Psoas muscle (tissue), 8 donors: ENCODE results near the gene ARHGAP22. TPM values are rescaled to one million over a fixed set of nuclear protein-coding genes. Genes with fewer than 3 reads are reported as not detected.

ENCODE experiments used
- ATAC-seq, 4 donors: fragments of 200-7000 bp; cut with Tn5 transposase; one replicate each; pipeline ENCODE4 v1.9.1; 2020; ENCODE audit warnings: moderate library complexity in 3 of 4, mild to moderate bottlenecking in 2 of 4
- DNase-seq, 2 donors: peaks; one replicate each; pipeline ENCODE4 v3.0.0-alpha.2; 2020
- H3K27ac ChIP-seq: fragments of 200-600 bp; one replicate; pipeline ENCODE4 v1.8.0; 2022
- H3K27me3 ChIP-seq, 3 donors: fragments of 200-600 bp in 1 of 3; one replicate each; pipeline versions ENCODE4 v1.6.1 to v1.8.0; 2013 to 2022; ENCODE audit warnings: low read length in 2 of 3, mild to moderate bottlenecking in 2 of 3, moderate library complexity in 1 of 3; ENCODE audit not compliant: insufficient read depth in 3 of 3
- H3K36me3 ChIP-seq, 2 donors: fragments of 200-600 bp in 1 of 2; one replicate each; pipeline versions ENCODE4 v1.6.1 to v1.8.0; 2013 to 2022; ENCODE audit warnings: low read depth in 1 of 2, mild to moderate bottlenecking in 1 of 2, moderate library complexity in 1 of 2; ENCODE audit not compliant: insufficient read depth in 1 of 2
- H3K4me1 ChIP-seq: fragments of 200-600 bp; one replicate; pipeline ENCODE4 v1.8.0; 2022
- H3K4me3 ChIP-seq: fragments of 200-600 bp; one replicate; pipeline ENCODE4 v1.8.0; 2022; ENCODE audit warnings: mild to moderate bottlenecking
- H3K9me3 ChIP-seq: fragments of 200-600 bp; one replicate; pipeline ENCODE4 v1.8.0; 2022
- WGBS, 3 donors: extraction: QIAGEN DNeasy Blood & Tissue Kit; methylation state at CpG; one replicate each; pipeline versions ENCODE4 v1.1.6 to v1.1.7; 2013; 5-methylcytosine and 5-hydroxymethylcytosine counted together
- intact Hi-C, 2 donors: fragments of 100-400 bp; cut with DNase I; formaldehyde crosslinking; loops; one replicate each; pipeline versions ENCODE4 v1.11.0 to v1.14.2; 2022
- polyA plus RNA-seq, 3 donors: library from polyadenylated mRNA; stranded (reverse); fragments of 200-250 nt; gene quantifications; one replicate each; pipeline ENCODE4 v1.2.3, GENCODE V29; 2013
- total RNA-seq, 4 donors: library from RNA; stranded (reverse); fragmentation: NEBNext Ultra II Directional in 2 of 4; extraction: Animal tissue kit (Norgen Biotek cat#: 25700) in 2 of 4; gene quantifications; one replicate each; pipeline versions ENCODE4 v1.2.1 to v1.2.4, GENCODE V29; 2021 to 2023
- TF ChIP-seq, protein P1 (sequence below): fragments of 200-600 bp; IDR thresholded peaks from one replicate; pipeline ENCODE4 v1.8.0; 2022; ENCODE audit warnings: antibody characterized with exemption
- donor health status: healthy with polysubstance abuse.
- donor health status: DM: no; HTN: no; CAD: no; lungs with moderate emphysema.
- donor health status: Bipolar disorder and iron deficiency.
- donor health status: healthy.
- donor health status: DM: yes; HTN: yes; CAD: no.
- donor health status: DM: no; HTN: no; CAD: no.
- donor health status: DM: no; HTN: no; CAD: no.
- donor health status: DM: yes; HTN: yes; CAD: no.

Gene ARHGAP22
- total and polyA plus RNA-seq, 7 donors, result 0.46 to 2.9 (median 1.6) TPM

DNA sequence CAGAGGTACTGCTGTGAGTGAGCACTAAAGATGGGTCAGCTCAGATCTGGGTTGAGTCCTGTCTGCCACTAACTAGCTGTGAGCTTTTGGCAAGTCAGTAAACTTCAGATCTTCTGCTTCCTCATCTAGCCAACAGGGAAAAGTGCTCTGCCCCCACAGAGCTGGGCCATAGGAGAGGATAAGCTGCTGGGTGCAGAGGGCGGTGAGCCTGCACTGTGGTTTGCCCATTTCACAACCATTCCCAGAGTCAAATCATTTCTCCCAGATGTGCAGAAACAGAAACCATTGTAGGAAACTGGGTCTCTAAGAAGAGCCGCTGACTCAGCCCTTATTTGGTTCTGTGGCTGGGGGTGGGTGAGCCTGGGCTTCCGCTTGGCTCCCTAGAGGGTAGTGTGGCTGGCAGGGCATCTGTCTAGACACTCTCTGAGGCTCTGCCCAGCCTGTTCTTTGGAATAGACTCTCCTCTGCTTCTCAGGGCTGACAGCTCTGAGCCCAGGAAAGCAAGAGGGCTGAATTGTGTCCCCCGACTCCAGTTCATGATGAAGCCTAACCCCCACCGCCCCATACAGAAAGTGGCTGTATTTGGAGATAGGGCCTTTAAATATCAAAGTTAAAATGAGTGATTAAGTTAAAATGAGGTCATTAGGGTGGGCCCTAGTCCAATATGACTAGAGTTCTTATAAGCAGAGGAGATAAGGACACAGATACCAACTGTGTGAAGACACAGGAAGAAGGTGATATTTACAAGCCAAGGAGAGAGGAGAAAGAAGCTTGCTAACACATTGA, 29.5 kb upstream of the ARHGAP22 start:
- ATAC-seq, result peak; percentile 21 to 58 (median 46)
- Histone ChIP-seq H3K4me3 (no peak overlapping the region), H3K27me3 (peaks cover 0 to 7% (median 2%) of the 10 kb centered on the region in 3 donors), H3K9me3 (no peaks in the 10 kb centered on the region), H3K4me1 (no peaks in the 10 kb centered on the region), H3K36me3 (no peaks in the 10 kb centered on the region), H3K27ac (no peak overlapping the region)
- DNase-seq, result peak; percentile 44 to 70
- whole genome bisulfite sequencing, 3 donors, result 62 to 75% (median 68%) methylated on average over 5 of the region's 5 CpGs
- TF ChIP-seq, protein P1, sequence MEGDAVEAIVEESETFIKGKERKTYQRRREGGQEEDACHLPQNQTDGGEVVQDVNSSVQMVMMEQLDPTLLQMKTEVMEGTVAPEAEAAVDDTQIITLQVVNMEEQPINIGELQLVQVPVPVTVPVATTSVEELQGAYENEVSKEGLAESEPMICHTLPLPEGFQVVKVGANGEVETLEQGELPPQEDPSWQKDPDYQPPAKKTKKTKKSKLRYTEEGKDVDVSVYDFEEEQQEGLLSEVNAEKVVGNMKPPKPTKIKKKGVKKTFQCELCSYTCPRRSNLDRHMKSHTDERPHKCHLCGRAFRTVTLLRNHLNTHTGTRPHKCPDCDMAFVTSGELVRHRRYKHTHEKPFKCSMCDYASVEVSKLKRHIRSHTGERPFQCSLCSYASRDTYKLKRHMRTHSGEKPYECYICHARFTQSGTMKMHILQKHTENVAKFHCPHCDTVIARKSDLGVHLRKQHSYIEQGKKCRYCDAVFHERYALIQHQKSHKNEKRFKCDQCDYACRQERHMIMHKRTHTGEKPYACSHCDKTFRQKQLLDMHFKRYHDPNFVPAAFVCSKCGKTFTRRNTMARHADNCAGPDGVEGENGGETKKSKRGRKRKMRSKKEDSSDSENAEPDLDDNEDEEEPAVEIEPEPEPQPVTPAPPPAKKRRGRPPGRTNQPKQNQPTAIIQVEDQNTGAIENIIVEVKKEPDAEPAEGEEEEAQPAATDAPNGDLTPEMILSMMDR, result no peak
- intact Hi-C loops, result no loop called here

- WGBS, 3 donors, result 74 to 83% (median 82%) methylated on average over 4 of the region's 4 CpGs
- H3K36me3 ChIP-seq, result no peaks in the 10 kb centered on the region
- DNase-seq (no peak), ATAC-seq (no peak)
- H3K27me3 ChIP-seq, result peaks cover 0 to 7% (median 2%) of the 10 kb centered on the region in 3 donors
- intact Hi-C loops, result no loop called here
- no peak overlapping the region for H3K4me3 ChIP-seq
- no peaks in the 10 kb centered on the region for H3K4me1 ChIP-seq
- TF ChIP-seq, protein P1, result no peak
- no peak overlapping the region for H3K27ac ChIP-seq
- no peaks in the 10 kb centered on the region for H3K9me3 ChIP-seq
Observed at GRCh38 chr10:48633381-48634197, 28.7 kb upstream of the ARHGAP22 start.

DNA sequence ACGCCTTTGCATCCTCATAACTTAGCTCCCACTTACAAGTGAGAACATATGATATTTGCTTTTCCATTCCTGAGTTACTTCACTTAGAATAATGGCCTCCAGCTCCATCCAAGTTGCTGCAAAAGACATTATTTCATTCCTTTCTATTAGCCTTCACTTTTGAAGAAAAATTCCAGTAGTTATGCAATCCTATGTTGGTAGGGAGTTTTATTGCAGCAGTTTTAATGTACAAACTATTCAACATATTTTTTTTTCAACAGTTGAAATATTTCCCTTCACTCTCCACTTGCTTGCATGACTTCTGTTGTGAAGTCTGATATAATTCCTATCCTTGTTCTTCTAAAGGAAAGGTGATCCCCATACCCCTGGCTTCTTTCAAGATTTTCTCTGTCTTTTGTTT, 27.3 kb upstream of the ARHGAP22 start:
- Histone ChIP-seq H3K4me3 (no peak overlapping the region), H3K4me1 (no peaks in the 10 kb centered on the region), H3K36me3 (no peaks in the 10 kb centered on the region), H3K9me3 (no peaks in the 10 kb centered on the region), H3K27me3 (peaks cover 0 to 7% (median 0%) of the 10 kb centered on the region in 3 donors), H3K27ac (no peak overlapping the region)
- no peak for ATAC-seq
- no peak for DNase-seq
- intact Hi-C loops, result no loop called here
- TF ChIP-seq, protein P1, result no peak
- WGBS, 3 donors, result 88 to 94% (median 89%) methylated on average over 1 of the region's 1 CpG

- no peak overlapping the region for H3K4me3 ChIP-seq
- WGBS, 3 donors, result 59 to 71% (median 62%) methylated on average over 2 of the region's 2 CpGs
- no peaks in the 10 kb centered on the region for H3K9me3 ChIP-seq
- H3K27ac ChIP-seq, result no peak overlapping the region
- H3K4me1 ChIP-seq, result no peaks in the 10 kb centered on the region
- H3K36me3 ChIP-seq, result no peaks in the 10 kb centered on the region
- intact Hi-C loops, result no loop called here
- H3K27me3 ChIP-seq, result no peaks in the 10 kb centered on the region
- no peak for ATAC-seq
- TF ChIP-seq, protein P1, result no peak
- no peak for DNase-seq
Observed at GRCh38 chr10:48627984-48628609, 23.2 kb upstream of the ARHGAP22 start.
